GM21526 (cell line): ENCODE data around the gene BRCA1.
"Not testable (repeated sequence)": the region's sequence is repeated elsewhere in the genome, so short reads cannot be mapped to it uniquely, and the experiment has no call there.

Experiments used
- ATAC-seq: cut with Tn5 transposase; IDR thresholded peaks from one replicate; pipeline ENCODE4 v1.9.1; 2021; ENCODE audit warnings: moderate library complexity; ENCODE audit not compliant: unreplicated experiment, low FRiP score

Gene BRCA1

GRCh38 chr17:43125133-43125966 is at the start of gene BRCA1:
BRCA1 (minus strand) TSS chr17:43125364; CDS start chr17:43124096, 1,268 bp downstream.
- peak; percentile 78 for ATAC-seq

DNA sequence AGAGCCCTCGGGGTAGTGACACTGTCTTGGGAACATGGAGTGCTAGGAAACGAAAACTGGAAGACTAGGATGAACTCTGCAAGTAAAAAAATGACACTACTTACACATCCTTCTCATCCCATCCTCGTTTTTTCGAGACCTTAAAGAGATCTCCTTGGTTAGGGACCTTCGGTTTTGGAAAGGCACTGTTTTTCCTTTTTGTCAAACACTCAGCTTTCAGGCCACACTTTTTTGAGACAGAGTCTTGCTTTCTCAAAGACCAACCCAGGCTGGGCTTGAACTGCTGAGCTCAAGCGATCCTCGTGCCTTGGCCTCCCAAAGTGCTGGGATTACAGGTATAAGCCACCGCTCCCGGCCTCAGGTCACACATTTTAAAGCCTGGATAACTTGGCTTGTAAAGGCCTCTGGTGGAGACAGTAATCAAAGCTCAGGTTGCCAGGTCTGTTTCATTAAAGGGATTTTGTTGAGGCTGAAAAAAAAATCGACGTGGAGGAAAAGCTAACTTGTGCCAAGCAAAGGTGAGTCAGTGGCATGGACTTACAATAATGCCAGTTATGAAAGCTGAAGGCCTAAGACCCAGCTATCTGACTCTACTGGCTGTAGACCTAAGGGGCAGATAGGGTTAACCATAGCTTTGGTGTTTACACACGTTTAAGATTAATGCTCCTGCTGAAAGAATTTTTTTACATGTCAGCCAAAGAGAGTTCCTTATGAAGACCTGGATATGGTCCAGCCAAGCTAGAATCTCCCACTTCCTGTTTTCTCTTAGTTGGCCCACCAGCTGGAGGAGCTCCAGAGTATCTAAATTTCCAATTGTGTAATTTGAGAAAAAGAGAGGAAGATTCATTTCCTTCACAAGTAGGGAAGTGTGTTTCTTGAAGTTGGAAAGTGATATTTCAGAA is 46.7 kb upstream of the BRCA1 start:
- ATAC-seq: no peak

DNA sequence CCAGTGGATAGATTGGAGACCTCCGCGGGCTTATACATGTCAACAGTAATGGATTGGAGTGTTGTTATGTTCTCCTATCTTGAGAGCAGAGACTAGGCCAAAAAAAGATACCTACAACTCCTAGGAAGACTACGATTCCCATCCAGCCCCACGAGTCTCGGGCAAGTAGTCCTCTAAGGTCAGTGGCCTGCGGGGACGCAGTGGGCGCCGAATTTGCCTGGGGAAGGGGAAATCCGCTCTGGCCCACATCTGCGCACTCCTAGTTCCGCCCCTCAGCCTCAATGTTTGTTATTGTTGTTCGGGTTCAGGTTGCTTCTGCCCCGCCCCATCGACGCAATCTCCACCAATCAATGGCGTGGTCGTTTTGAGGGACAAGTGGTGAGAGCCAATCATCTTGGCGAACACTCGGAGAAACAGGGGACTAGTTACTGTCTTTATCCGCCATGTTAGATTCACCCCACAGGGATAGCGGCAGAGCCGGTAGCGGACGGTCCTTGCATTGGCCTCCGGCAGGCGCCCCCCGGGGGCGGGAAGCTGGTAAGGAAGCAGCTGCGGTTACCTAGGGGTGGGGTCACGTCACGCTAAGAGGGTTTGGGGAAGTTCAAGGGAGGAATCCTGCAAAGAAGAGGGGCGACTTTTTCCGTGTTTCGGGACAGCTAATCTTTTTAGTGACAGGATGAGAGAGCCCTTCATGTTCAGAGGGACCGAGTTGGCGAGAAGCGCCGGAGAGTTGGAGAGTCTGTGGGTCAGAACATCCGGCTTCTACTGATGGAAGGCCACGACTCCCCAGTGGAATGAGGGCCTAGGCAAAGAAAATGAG is 45.8 kb upstream of the BRCA1 start, which contains the start of gene NBR1:
Gene NBR1 (plus strand): TSS at position 449 of the 820 bp plus-strand sequence. CDS start 4,586 bp downstream, outside the sequence.
- ATAC-seq: peak; percentile 69

DNA sequence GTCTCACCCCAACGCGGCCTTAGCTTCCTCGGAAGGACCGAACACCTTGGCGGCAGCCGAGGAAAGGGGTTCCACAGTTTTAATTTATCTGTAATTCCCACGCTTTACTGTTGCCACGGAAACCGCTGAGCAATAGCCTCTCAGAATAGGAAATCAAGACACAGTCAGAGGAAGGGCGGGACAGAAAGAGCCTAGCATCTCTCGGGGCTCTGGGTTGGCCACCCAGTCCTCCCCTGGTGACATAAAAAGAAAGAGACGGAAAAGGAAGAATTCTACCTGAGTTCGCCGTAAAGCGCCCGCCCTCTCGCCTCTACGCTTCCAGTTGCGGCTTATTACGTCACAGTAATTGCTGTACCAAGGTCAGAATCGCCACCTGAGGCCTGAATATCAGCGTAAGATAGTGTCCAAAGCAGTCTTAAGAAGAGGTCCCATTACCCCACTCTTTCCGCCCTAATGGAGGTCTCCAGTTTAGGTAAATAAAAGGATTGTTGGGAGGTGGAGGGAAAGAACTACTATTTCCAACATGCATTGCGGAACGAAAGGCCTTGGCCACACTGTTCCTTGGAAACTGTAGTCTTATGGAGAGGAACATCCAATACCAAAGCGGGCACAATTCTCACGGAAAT is 45.1 kb upstream of the BRCA1 start:
- ATAC-seq: peak; percentile 56

DNA sequence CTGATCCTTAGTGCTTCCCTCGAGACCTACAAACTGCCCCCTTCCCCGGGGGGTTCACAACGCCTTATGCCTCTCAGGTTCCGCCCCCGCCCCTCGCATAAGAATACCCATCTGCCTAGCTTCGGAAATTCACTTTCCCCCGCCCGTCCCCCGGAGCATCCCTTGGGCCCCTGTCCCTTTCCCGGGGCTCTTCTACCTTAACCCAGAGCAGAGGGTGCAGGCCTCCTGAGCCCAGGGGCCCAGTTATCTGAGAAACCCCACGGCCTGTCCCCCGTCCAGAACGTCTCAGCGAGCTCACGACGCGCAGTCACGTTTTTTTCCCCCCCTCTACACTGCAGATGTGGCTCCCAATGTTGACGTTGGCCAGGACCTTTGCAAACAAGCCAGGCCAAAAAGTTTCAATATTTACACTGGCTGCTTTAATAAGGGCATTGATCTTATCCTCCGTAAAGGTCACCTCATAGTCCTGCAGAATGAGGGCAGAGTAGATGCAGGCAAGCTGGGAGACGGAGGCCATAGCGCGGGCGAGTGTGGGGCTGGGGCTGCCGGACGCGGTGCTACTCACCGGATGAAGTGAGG is 44.5 kb upstream of the BRCA1 start:
- ATAC-seq: peak; percentile 29

DNA sequence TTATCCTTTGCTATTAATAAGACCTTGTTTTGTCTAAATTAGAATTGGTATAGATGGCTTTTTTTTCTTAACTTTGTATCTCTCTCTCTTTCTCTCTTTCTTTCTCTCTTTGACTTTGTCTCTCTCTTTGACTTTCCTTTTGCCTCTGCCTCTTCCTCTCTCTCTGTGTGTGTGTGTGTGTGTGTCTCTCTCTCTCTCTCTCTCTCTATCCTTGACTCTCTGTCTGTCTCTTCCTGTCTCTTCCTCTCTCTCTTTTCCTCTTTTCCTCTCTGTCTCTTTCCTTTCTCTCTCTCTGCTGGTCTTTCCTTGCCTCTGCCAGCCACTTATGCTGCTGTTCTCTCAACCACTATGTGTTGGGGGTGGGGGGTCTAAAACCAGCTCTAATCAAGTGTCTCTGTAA is 40.8 kb upstream of the BRCA1 start:
- ATAC-seq: not testable (repeated sequence)

DNA sequence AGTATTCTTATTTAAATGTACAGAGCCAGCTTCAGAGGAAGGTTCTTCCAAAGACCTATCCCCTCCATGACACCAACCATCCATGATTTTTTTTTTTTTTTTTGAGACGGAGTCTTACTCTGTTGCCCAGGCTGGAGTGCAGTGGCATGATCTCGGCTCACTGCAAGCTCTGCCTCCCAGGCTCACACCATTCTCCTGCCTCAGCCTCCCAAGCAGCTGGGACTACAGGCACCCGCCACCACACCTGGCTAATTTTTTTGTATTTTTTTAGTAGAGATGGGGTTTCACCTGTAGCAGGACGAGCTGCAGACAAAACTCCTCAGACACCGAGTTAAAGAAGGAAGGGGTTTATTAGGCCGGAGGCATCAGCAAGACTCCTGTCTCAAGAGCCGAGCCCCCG is 34.8 kb upstream of the BRCA1 start:
- ATAC-seq: not testable (repeated sequence)

DNA sequence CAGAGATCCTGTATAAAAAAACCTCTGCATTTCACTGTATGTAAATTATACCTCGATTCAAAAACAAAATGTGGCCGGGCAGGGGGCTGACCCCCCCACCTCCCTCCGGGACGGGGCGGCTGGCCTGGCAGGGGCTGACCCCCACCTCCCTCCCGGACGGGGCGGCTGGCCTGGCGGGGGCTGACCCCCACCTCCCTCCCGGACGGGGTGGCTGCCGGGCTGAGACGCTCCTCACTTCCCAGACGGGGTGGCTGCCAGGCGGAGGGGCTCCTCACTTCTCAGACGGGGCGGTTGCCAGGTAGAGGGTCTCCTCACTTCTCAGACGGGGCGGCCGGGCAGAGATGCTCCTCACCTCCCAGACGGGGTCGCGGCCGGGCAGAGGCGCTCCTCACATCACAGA is 34.1 kb upstream of the BRCA1 start:
- ATAC-seq: not testable (repeated sequence)

DNA sequence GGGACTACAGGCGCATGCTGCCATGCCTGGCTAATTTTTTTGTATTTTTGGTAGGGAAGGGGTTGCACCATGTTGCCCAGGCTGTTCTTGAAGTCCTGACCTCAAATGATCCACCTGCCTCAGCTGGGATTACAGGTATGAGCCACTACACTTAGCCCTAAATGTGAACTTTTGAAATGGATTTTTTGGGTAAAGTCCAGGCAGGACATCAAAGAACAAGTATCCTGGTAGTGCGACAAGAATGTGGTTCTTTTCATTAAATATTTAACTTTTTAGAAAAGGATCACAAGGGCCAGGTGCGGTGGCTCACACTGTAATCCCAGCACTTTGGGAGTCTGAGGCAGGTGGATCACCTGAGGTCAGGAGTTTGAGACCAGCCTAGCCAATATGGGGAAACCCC is 30.5 kb upstream of the BRCA1 start:
- ATAC-seq: no peak

GRCh38 chr17:43153197-43153835 is 28.2 kb upstream of the BRCA1 start:
- ATAC-seq: not testable (repeated sequence)

GRCh38 chr17:43151880-43152456 is 26.8 kb upstream of the BRCA1 start:
- ATAC-seq: no peak

DNA sequence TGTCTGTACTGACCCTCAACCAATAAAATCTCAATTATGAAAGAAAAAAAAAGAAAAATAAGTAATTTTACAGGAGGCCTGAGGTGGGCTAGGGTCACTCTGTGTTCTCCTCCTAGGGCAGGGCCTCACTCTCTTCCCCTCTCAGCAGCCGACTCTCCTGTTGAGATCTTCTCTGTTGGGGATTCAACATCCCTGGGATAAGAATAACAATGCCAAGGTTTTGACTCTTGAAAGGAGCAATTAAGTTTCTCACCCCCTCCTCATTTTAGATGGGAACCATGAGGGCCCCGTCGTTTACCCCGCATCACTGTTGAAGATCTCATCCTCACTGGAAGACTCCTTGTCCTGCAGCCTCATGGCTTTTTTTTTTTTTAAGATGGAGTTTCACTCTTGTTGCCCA is 21.5 kb upstream of the BRCA1 start:
- no peak for ATAC-seq

GRCh38 chr17:43143201-43143600 is 18.0 kb upstream of the BRCA1 start:
- ATAC-seq: no peak

- no peak for ATAC-seq
Measured at GRCh38 chr17:43142153-43142552, 17.0 kb upstream of the BRCA1 start.

- no peak for ATAC-seq
Measured at GRCh38 chr17:43140396-43141332, 15.5 kb upstream of the BRCA1 start.

GRCh38 chr17:43138531-43138930 is 13.4 kb upstream of the BRCA1 start:
- not testable (repeated sequence) for ATAC-seq

DNA sequence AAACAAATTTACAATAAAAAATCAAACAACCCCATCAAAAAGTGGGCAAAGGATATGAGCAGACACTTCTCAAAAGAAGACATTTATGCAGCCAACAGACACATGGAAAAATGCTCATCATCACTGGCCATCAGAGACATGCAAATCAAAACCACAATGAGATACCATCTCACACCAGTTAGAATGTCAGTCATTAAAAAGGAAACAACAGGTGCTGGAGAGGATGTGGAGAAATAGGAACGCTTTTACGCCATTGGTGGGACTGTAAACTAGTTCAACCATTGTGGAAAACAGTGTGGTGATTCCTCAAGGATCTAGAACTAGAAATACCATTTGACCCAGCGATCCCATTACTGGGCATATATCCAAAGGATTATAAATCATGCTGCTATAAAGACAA is 11.4 kb upstream of the BRCA1 start:
- not testable (repeated sequence) for ATAC-seq

DNA sequence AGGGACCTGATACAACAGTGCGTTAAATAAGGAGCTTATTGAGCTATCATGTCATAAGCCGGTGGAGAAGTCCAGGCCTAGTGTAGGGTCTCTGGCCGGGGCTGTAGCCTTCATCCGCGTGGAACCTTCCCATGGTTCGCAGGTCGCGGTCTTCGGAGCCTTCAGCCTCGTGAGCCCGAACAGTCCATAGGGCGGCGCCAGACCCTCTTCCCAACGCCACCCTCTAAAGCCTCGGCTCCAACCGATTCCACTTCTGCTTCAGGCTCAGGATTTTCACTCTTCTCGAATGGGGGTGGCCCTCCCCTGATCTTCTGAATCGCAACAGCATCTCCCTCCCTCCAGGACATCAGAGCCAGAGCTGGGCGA is 10.3 kb upstream of the BRCA1 start:
- no peak for ATAC-seq
